Large intestine (tissue), 3 donors: ENCODE data around the gene CCDC33. TPM values are rescaled to one million over a fixed set of nuclear protein-coding genes. Genes with fewer than 3 reads are reported as not detected.
A peak's percentile ranks its signal among the peaks of the same experiment; 100 is the strongest.

Source experiments
- DNase-seq, 2 donors: peaks; one replicate each; pipeline versions ENCODE4 v3.0.0 to v3.0.0-alpha.2; 2013
- H3K27ac ChIP-seq: one replicate; pipeline ENCODE4 v1.5.1; 2013; ENCODE audit warnings: low read length
- H3K27me3 ChIP-seq: 2 replicates; pipeline ENCODE4 v1.6.1; 2013; ENCODE audit warnings: low read length; ENCODE audit not compliant: control insufficient read depth, insufficient read depth
- H3K36me3 ChIP-seq: 2 replicates; pipeline ENCODE4 v1.6.1; 2013; ENCODE audit warnings: low read length; ENCODE audit not compliant: control insufficient read depth, insufficient read depth
- H3K4me1 ChIP-seq: one replicate; pipeline ENCODE4 v1.6.1; 2013; ENCODE audit warnings: low read length; ENCODE audit not compliant: control insufficient read depth, insufficient read depth
- H3K4me3 ChIP-seq: one replicate; pipeline ENCODE4 v1.5.1; 2013; ENCODE audit warnings: low read length
- H3K9me3 ChIP-seq: one replicate; pipeline ENCODE4 v1.6.1; 2013; ENCODE audit warnings: mild to moderate bottlenecking, low read depth, low read length, moderate library complexity; ENCODE audit not compliant: control insufficient read depth
- WGBS: methylation state at CpG from one replicate; pipeline ENCODE4 v1.1.5; 2013; ENCODE audit warnings: low lambda C conversion rate; ENCODE audit not compliant: insufficient coverage; 5-methylcytosine and 5-hydroxymethylcytosine counted together
- polyA plus RNA-seq: library from polyadenylated mRNA; unstranded; fragments of 120-200 nt; gene quantifications from one replicate; pipeline ENCODE4 v1.2.1, GENCODE V29; 2013

The CCDC33 gene
- polyA plus RNA-seq, 1 donor, result 2.2 TPM

GRCh38 chr15:74229686-74230085, 6.4 kb upstream of the CCDC33 start:
- Histone ChIP-seq H3K27me3 (peaks cover 6% of the 10 kb centered on the region), H3K4me1 (no peaks in the 10 kb centered on the region), H3K9me3 (no peaks in the 10 kb centered on the region), H3K36me3 (no peaks in the 10 kb centered on the region), H3K27ac (no peak overlapping the region), H3K4me3 (no peak overlapping the region)
- DNase-seq, result no peak
- no CpG with 5 or more reads among the region's 3 CpGs for WGBS

GRCh38 chr15:74231475-74231874, 4.7 kb upstream of the CCDC33 start:
- no peak overlapping the region for H3K27ac ChIP-seq
- WGBS, result no CpG with 5 or more reads among the region's 10 CpGs
- no peaks in the 10 kb centered on the region for H3K36me3 ChIP-seq
- no peaks in the 10 kb centered on the region for H3K4me1 ChIP-seq
- no peak for DNase-seq
- H3K27me3 ChIP-seq, result peaks cover 6% of the 10 kb centered on the region
- no peak overlapping the region for H3K4me3 ChIP-seq
- H3K9me3 ChIP-seq, result no peaks in the 10 kb centered on the region

GRCh38 chr15:74233373-74233772, 2.8 kb upstream of the CCDC33 start:
- Histone ChIP-seq H3K9me3 (no peaks in the 10 kb centered on the region), H3K4me1 (no peaks in the 10 kb centered on the region), H3K27ac (no peak overlapping the region), H3K36me3 (no peaks in the 10 kb centered on the region), H3K4me3 (no peak overlapping the region), H3K27me3 (peaks cover 4% of the 10 kb centered on the region)
- WGBS, result no CpG with 5 or more reads among the region's 6 CpGs
- DNase-seq, result no peak

DNA sequence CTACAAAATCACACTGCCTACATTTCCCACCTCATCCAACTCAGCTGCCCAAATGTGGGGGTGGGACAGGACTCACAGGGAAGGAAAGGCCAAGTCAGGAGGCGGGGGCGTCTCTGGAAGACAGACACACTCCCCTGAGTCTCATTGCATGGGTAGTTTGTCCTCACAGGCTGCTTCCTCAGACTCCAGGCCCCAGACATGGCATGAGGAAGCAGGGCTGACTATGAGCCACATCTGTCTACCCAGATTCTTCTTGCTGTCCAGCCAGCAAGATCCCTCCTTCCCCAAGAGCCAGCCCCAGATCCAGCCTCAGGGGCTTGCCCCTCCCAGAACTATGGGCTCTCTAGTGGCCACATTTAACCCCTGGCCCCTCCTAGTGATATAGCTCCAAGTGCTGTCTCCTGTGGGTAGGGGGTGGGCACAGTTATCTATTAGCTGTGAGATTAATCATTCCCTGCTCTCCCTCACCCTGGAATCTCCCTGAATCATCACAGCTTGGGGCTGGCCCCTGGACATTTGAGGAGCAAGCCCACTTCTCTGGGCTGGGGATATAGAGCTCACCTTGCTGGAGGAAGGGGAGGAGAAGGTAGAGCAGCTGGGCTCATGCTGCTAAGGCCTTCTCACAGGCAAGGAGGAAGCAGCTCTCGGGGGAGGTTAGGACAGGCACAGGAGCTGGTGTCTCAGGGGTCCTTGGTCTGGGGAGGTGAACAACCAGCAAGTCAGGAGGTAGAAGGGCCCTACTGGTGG, 2.1 kb upstream of the CCDC33 start:
- no peaks in the 10 kb centered on the region for H3K9me3 ChIP-seq
- no peaks in the 10 kb centered on the region for H3K4me1 ChIP-seq
- no peak overlapping the region for H3K4me3 ChIP-seq
- no peak for DNase-seq
- H3K27ac ChIP-seq, result no peak overlapping the region
- H3K36me3 ChIP-seq, result no peaks in the 10 kb centered on the region
- H3K27me3 ChIP-seq, result no peaks in the 10 kb centered on the region
- WGBS, result no CpG with 5 or more reads among the region's 3 CpGs

DNA sequence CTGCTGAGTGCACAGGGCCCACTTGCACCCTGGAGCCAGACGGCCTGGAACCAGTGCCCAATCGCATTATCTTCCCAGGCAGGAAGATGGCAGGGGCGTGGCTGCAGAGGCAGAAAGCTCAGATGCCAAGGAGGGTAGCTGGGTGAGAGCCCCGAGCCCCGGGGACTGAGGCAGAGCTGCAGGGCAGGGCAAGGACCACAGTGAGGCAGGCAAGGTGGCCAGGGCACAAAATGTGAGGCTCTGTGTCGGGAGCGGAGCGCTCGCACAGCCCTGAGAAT, 1.6 kb upstream of the CCDC33 start:
- Histone ChIP-seq H3K4me1 (no peaks in the 10 kb centered on the region), H3K9me3 (no peaks in the 10 kb centered on the region), H3K4me3 (no peak overlapping the region), H3K27me3 (no peaks in the 10 kb centered on the region), H3K36me3 (no peaks in the 10 kb centered on the region), H3K27ac (no peak overlapping the region)
- WGBS, result no CpG with 5 or more reads among the region's 9 CpGs
- no peak for DNase-seq

- H3K27ac ChIP-seq, result no peak overlapping the region
- no CpG with 5 or more reads among the region's 6 CpGs for WGBS
- H3K4me3 ChIP-seq, result no peak overlapping the region
- H3K27me3 ChIP-seq, result no peaks in the 10 kb centered on the region
- peaks cover 19% of the 10 kb centered on the region for H3K4me1 ChIP-seq
- no peak for DNase-seq
- no peaks in the 10 kb centered on the region for H3K9me3 ChIP-seq
- no peaks in the 10 kb centered on the region for H3K36me3 ChIP-seq
These were observed 3.1 kb downstream of the CCDC33 start for GRCh38 chr15:74239051-74239705.

DNA sequence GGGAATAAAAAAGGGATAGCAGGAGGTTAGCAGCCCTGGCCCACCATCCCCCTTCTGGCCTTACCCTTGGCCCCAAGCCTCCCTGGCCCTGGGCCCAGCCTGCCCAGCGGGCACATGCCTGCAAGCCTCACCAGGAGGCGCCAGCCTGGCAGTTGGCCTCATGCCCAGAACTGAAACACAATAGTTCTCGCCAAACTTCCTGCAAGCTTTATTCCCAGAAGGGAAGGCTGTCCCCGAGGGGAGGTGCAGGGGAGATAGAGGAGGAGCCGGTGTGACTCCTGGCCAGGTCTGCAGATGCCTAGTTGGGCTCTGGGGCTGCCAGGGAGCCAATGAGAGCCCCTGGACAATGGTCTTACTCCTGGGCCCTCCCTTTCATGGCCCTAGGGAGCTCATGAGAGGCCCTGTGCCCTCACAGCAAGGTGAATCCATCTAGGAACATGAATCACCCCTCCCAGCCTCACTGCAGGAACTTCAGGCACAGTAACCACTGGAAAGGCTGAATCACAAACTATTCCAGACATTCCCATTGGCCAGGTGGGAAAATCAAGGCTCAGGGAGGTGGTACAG, 4.0 kb downstream of the CCDC33 start:
- Histone ChIP-seq H3K4me1 (peaks cover 22% of the 10 kb centered on the region), H3K9me3 (no peaks in the 10 kb centered on the region), H3K4me3 (no peak overlapping the region), H3K27ac (no peak overlapping the region), H3K27me3 (peaks cover 3% of the 10 kb centered on the region), H3K36me3 (no peaks in the 10 kb centered on the region)
- WGBS, result no CpG with 5 or more reads among the region's 5 CpGs
- DNase-seq, result peak; percentile 33 to 65

DNA sequence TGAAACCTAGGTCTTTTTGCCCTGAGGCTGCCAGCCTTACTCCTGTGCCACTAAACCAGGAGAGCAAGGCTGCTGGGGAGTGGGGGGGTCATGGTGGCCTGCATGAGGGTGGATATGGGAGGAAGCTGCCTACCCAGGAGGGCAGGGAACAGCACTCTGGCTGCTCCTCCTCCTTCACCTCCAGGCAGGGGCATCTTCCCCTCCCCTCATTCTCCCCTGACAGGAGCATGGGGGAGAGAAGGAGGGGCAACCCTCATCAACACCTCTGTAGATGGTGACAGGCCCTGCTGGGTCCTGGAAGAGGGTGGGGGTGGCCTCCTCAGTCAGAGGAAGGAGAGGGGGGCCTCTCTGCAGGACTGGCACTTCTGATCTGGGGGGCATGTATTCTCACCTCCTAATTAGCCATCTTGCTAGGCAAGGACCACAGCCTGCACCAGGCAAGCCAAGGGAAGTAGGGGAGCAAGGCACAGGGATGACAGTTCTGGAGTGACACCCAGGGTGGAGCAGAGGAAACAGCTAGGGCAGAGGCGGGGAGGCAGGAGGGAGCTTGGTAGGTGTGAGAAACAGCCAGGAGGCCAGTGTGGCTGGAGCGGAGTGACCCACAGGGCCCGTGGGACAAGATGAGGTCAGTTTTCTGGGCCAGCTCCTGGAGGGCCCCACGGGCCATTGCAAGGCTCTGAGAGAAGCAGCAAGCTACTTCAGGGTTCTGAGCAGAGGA, 4.9 kb downstream of the CCDC33 start:
- H3K4me3 ChIP-seq, result no peak overlapping the region
- WGBS, result 100% methylated on average over 1 of the region's 4 CpGs
- no peaks in the 10 kb centered on the region for H3K36me3 ChIP-seq
- H3K9me3 ChIP-seq, result no peaks in the 10 kb centered on the region
- H3K27me3 ChIP-seq, result peaks cover 11% of the 10 kb centered on the region
- DNase-seq, result no peak
- H3K27ac ChIP-seq, result no peak overlapping the region
- peaks cover 26% of the 10 kb centered on the region for H3K4me1 ChIP-seq

- Histone ChIP-seq H3K9me3 (no peaks in the 10 kb centered on the region), H3K4me3 (no peak overlapping the region), H3K36me3 (no peaks in the 10 kb centered on the region), H3K27ac (peak overlapping the region; percentile 39), H3K4me1 (peaks cover 26% of the 10 kb centered on the region), H3K27me3 (peaks cover 12% of the 10 kb centered on the region)
- DNase-seq, result peak; percentile 69 to 91
- WGBS, result no CpG with 5 or more reads among the region's 11 CpGs
These were observed 6.5 kb downstream of the CCDC33 start for GRCh38 chr15:74242441-74243185.

DNA sequence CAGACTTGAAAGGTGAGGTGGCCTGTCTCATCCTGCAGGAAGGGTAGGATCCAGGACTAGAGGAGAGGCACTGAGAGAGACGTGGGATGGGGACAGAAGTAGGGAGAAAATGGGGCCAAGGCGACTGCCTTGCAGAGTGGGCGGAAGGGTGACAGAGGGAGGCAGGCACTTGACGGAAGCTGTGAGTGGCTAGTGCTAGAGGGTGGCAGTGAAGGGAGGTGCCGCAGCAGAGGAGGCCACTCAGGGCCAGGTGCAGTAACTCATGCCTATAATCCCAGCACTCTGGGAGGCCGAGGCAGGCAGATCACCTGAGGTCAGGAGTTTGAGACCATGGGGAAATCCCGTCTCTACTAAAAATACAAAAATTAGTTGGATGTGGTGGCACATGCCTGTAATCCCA, 7.3 kb downstream of the CCDC33 start:
- Histone ChIP-seq H3K36me3 (no peaks in the 10 kb centered on the region), H3K4me1 (peaks cover 26% of the 10 kb centered on the region), H3K27ac (no peak overlapping the region), H3K4me3 (no peak overlapping the region), H3K27me3 (peaks cover 12% of the 10 kb centered on the region), H3K9me3 (no peaks in the 10 kb centered on the region)
- WGBS, result no CpG with 5 or more reads among the region's 7 CpGs
- no peak for DNase-seq
